Hippocampal formation (tissue), 2 donors: ENCODE measurements around the gene KLHL29.
A peak's percentile ranks its signal among the peaks of the same experiment; 100 is the strongest.

Source experiments
- DNase-seq, 2 donors: peaks; one replicate each; lab custom pipeline; 2025; lab: John Stamatoyannopoulos, UW

KLHL29 gene

DNA sequence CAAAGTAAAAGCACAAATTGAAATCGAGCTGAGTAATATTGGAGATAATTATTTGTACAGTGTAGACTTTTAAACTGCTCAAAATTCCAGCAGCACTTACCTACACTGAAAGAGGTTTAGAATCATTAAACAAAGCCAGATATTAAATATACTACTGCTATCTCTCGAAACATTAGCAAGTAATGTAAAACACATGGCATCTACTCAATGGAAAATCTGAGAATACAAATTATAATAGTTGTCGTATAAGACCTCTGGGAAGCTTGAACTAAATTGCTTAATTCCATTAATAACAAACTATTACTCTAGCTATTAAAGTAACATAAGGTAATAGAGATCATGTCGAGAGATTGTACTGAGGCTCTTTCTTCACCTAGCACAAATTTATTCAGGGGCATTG is 108.9 kb downstream of the KLHL29 start:
- DNase-seq, result no peak

GRCh38 chr2:23494286-23494685 is 109.3 kb downstream of the KLHL29 start:
- DNase-seq, result no peak

GRCh38 chr2:23495661-23496114 is 110.7 kb downstream of the KLHL29 start:
- no peak for DNase-seq

GRCh38 chr2:23496456-23496855 is 111.5 kb downstream of the KLHL29 start:
- DNase-seq, result no peak

DNA sequence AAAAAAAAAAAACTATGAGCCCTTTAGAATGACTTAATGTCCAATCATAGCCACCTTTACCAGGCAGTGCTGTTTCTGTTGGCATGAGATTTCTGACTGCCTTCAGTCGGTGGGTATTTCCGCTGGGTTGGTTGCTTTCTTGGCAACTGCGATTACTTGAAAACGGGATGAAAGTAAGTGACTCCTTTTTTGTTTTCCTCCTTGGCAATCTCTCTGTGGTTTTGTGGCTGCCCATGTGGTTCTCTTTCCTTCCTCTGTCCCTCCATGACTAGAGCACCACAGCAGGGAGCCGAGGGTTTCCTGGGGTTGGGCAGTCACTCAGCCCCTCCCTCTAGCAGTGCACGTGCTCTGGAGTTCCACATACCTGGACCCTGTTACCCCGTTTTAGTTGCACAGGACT is 112.1 kb downstream of the KLHL29 start:
- no peak for DNase-seq

- DNase-seq, result no peak
Measured at GRCh38 chr2:23497536-23497935, 112.6 kb downstream of the KLHL29 start.

DNA sequence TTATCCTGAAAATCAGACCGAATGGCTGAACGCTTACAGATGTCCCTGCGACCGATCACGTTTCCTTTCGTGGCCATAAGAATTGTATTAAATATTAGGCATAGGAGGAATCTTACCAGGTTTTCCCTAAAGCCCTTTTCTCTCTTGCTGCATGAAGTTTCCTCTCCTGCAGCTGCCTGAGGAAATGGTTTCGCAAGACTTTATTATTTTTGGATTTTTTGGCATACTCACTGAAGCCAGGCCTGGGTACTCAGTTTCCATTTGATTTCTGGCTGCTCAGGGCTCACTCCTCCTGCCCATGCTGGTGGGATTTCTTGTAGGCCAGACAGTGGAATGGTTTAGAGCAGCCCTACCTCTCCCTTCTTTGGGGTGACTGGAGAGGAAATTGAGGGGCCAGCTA is 114.0 kb downstream of the KLHL29 start:
- DNase-seq, result no peak

DNA sequence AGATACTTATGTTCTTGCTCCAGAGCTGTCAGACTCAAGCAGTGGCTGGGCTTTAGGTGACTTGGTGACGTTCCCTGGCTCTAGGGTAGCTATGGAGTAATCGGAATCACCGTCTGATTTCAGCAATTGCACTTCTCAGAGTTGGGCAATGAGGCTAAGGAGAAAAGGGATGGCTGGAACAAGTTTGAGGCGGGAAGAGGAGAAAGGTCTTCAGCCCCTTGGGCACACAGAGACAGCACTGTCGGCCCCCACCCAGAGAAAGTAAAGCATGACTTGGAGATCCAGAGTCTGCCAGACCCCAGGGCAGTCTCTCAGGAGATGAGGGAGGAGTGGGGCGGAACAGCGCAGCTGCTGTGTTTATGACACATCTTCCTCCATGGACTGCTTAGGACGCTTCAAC is 114.5 kb downstream of the KLHL29 start:
- DNase-seq, result no peak

GRCh38 chr2:23500836-23501235 is 115.9 kb downstream of the KLHL29 start:
- no peak for DNase-seq

- peak; percentile 26 to 70 for DNase-seq
Measured at GRCh38 chr2:23502096-23502495, 117.1 kb downstream of the KLHL29 start.

DNA sequence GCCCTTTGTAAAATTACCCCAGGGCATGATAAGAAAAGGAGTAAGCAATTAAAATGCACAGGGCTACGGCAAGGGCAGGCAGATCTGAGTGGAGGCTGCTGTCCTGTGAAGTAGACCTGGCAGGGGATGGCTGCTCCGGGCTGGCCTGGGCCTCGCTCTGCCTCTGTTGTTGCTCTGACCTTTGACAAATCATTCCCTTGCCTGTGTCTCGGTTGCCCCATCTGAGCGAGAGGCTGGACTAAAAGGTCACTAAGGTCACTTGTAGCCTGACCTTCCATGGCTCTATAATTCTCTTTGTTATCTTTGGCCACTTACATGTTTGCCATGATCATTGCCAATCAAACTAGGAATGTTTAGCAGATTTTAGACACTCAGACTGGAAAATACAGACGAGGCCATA is 118.1 kb downstream of the KLHL29 start:
- DNase-seq, result no peak

GRCh38 chr2:23503682-23504081 is 118.7 kb downstream of the KLHL29 start:
- no peak for DNase-seq

- no peak for DNase-seq
Measured at GRCh38 chr2:23504591-23504990, 119.6 kb downstream of the KLHL29 start.

GRCh38 chr2:23505218-23505983 is 120.4 kb downstream of the KLHL29 start:
- DNase-seq, result no peak

DNA sequence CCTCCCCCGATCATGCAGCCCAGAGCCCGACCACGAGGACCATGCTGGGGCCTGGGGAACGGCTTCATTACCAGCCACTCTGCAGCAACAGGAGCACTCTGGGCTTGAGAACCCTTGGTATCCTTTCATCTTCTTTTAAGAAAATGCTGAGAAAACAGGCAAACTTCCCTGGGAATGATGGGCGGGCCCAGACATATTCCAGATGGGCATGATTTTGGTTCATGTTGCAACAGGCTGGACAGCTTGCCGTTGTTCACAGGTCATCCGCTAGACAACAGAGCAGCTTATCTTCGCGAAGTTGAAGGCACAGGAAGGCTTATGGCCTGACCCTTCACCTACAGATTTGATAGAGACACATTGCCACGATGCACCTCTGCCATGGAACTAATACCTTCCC is 121.0 kb downstream of the KLHL29 start:
- DNase-seq, result no peak

DNA sequence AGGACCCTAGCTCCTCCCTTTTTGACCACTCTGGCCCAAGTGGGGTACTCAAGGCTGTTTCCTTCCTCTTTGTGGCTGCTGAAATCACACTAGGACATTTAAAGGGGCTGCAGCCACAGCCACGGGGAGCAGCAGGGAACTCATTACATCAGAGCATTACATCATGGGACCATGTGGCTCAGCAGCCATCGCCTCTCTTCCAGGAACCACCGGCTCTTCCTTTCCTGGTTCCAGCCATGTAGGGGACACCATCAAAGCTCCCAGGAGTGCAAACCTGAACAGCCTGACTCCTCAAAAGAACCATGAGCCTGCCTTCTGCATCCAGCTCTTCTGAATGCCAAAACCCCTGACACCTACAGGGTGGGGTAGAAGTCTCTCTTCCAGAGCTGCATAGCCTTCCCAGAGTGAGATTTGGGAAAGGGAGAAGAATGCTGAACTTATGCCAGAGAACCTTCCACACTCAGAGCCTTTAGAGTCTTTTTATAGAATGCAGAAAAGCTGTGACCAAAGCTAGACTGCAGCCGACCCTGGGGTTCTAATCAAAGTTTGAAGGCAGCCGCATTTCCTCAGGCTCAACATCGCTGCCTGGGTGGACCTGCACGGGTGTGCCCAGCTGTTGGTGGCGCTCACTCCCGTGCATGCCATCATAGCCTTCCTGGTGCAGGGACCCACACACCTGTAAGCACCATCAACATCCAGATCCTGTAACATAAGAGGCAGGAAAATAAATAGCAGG is 121.7 kb downstream of the KLHL29 start:
- DNase-seq, result no peak

GRCh38 chr2:23507267-23508065 is 122.5 kb downstream of the KLHL29 start:
- no peak for DNase-seq

DNA sequence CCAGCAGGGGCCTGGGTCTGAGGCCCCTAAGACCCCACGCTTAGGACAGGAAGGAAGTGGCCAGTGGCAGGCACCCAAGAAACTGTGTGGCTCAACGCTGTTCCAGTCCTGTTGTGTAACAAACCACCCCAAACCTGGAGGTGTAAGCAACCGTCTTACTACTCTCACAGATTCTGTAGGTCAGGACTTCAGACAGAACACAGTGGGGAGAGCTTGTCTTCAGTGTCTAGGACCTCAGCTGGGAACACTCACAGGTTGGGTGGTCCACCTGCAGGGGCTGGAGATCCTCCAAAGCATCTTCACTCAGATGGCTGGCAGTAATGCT is 123.0 kb downstream of the KLHL29 start:
- DNase-seq, result no peak

- no peak for DNase-seq
Measured at GRCh38 chr2:23509103-23509502, 124.1 kb downstream of the KLHL29 start.

DNA sequence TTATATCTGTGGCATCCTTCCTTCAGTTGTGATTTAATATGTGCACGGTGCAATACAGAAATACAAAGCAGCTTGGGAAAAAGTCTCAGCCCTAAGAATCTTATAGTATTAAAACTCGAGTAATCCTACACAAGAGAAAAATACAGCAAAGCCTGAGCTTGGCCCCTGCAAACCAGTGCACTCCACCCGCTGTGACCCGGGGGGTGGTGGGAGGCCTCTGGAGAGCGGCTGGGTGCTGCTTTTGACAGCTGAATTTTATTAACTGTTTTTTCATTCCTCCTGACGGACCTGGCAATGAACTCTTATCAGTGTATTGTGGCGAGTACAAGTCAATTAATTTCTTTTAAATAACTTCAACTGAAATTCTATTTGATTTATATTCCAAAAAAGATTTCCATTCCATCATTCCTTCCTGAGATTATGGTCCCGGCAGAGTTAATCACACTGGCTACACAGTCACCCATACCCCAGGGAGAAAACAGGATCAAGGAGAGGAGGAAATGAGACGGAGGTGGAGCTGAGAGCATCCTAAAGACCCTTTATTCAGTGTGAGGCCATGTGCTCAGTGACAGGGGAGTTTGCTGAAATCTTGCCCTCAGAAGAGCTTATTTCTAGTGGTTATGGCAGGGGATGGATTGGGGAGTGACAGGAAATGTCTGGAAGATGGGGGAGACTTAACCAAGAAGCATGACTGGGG is 124.8 kb downstream of the KLHL29 start:
- DNase-seq, result no peak

GRCh38 chr2:23510471-23510870 is 125.5 kb downstream of the KLHL29 start:
- DNase-seq, result no peak

DNA sequence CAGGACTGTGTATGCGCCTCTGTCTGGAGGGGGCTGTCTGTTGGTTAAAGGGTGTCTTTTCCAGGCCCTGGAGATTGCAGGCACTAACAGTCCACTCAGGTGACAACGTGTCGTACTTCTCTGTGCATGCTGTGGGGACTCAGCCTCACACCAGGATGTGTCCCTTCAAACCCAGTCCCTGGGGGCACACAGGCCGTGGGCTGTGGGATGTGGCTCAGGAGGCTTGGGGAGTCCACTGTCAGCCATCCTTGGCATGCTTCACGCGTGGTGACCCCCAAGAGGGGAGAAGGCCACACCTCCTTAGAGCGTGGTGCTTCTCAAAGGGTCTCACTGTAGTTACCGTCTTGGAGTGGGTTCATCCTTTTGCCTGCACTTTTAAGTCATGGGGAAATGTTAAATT is 127.8 kb downstream of the KLHL29 start:
- DNase-seq, result no peak
